ENCODE measurements around the gene NTRK2.

The NTRK2 gene

GRCh38 chr9:84819491-84819991, 150.0 kb downstream of the NTRK2 start:
- no peaks in the 10 kb centered on the region for H3F3A ChIP-seq (ENCODE audit: insufficient read depth, low read length)
- H3K79me2 ChIP-seq (ENCODE audit: insufficient read depth, low read length), result no peaks in the 10 kb centered on the region
- no peaks in the 10 kb centered on the region for H3K36me3 ChIP-seq (ENCODE audit: insufficient read depth, low read length)
- H3K27ac ChIP-seq (ENCODE audit: low read depth, low read length, poor library complexity, severe bottlenecking), result no peak overlapping the region
- H3K9me3 ChIP-seq (ENCODE audit: low read length), result no peaks in the 10 kb centered on the region
- no peak for TF ChIP-seq EZH2 (IDR thresholded peaks at IDR 0.05; ENCODE audit: borderline replicate concordance, low read length)
- TF ChIP-seq, protein P1, sequence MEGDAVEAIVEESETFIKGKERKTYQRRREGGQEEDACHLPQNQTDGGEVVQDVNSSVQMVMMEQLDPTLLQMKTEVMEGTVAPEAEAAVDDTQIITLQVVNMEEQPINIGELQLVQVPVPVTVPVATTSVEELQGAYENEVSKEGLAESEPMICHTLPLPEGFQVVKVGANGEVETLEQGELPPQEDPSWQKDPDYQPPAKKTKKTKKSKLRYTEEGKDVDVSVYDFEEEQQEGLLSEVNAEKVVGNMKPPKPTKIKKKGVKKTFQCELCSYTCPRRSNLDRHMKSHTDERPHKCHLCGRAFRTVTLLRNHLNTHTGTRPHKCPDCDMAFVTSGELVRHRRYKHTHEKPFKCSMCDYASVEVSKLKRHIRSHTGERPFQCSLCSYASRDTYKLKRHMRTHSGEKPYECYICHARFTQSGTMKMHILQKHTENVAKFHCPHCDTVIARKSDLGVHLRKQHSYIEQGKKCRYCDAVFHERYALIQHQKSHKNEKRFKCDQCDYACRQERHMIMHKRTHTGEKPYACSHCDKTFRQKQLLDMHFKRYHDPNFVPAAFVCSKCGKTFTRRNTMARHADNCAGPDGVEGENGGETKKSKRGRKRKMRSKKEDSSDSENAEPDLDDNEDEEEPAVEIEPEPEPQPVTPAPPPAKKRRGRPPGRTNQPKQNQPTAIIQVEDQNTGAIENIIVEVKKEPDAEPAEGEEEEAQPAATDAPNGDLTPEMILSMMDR (IDR thresholded peaks at IDR 0.05; ENCODE audit: low read length), result no peak
- 0 out of 2 replicates have a peak, but pooled peaks cover 3% of the 10 kb centered on the region for H3K27me3 ChIP-seq (ENCODE audit: insufficient read depth, low read length)
- H3K4me3 ChIP-seq (ENCODE audit: low read depth, low read length, poor library complexity, severe bottlenecking), result no peak overlapping the region
- H2AFZ ChIP-seq (ENCODE audit: low read length), result no peak overlapping the region
- H3K9ac ChIP-seq (ENCODE audit: low read length), result no peak overlapping the region
- H3K4me2 ChIP-seq (ENCODE audit: low read length), result no peak overlapping the region
- no peaks in the 10 kb centered on the region for H3K4me1 ChIP-seq (ENCODE audit: insufficient read depth, low read length, severe bottlenecking)
- H3K9me2 ChIP-seq (ENCODE audit: low read depth, low read length), result no peaks in the 10 kb centered on the region
- no peaks in the 10 kb centered on the region for H4K20me1 ChIP-seq (ENCODE audit: insufficient read depth, low read length)

- no peaks in the 10 kb centered on the region for H3K36me3 ChIP-seq (ENCODE audit: insufficient read depth, low read length)
- H3K79me2 ChIP-seq (ENCODE audit: insufficient read depth, low read length), result no peaks in the 10 kb centered on the region
- no peak overlapping the region for H3K9ac ChIP-seq (ENCODE audit: low read length)
- H3K4me1 ChIP-seq (ENCODE audit: insufficient read depth, low read length, severe bottlenecking), result no peaks in the 10 kb centered on the region
- no peak overlapping the region for H2AFZ ChIP-seq (ENCODE audit: low read length)
- no peak overlapping the region for H3K4me2 ChIP-seq (ENCODE audit: low read length)
- TF ChIP-seq, protein P1 (IDR thresholded peaks at IDR 0.05; ENCODE audit: low read length), result no peak
- no peak for TF ChIP-seq EZH2 (IDR thresholded peaks at IDR 0.05; ENCODE audit: borderline replicate concordance, low read length)
- H3K27me3 ChIP-seq (ENCODE audit: insufficient read depth, low read length), result 0 out of 2 replicates have a peak, but pooled peaks cover 3% of the 10 kb centered on the region
- no peaks in the 10 kb centered on the region for H3K9me2 ChIP-seq (ENCODE audit: low read depth, low read length)
- no peak overlapping the region for H3K27ac ChIP-seq (ENCODE audit: low read depth, low read length, poor library complexity, severe bottlenecking)
- no peak overlapping the region for H3K4me3 ChIP-seq (ENCODE audit: low read depth, low read length, poor library complexity, severe bottlenecking)
- H3K9me3 ChIP-seq (ENCODE audit: low read length), result no peaks in the 10 kb centered on the region
- no peaks in the 10 kb centered on the region for H3F3A ChIP-seq (ENCODE audit: insufficient read depth, low read length)
- H4K20me1 ChIP-seq (ENCODE audit: insufficient read depth, low read length), result no peaks in the 10 kb centered on the region
Measured at GRCh38 chr9:84821431-84821830, 151.9 kb downstream of the NTRK2 start.

DNA sequence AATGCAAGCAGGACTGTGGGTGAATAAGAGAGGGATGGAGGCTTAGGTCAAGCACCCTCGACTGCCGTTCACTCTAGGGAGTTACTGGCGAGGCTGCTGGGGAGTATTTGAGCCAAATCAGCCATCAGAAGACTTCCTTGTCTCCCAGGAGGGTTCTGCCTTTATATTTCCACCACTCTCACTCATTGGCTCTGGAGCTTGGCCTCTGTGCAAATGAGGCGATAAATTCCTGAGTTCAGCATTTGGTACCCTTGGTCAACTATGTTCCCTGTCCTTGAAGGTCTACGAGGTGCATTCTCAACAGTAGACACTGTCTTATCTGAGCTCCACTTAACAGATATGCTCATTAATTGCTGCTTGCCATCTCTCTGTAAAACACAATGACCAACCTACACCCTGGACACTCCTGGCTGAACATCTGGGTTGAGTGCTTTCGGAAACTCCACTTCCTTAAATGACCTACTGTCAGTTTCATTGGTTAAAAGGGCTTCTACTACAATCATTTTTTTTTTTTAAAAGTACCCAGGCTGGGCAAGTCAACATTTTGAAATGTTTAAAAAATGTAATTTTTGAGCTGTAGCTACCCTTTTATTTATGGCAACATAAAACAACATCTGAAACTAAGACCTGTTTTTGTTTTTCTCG, 153.2 kb downstream of the NTRK2 start:
- TF ChIP-seq, protein P1 (IDR thresholded peaks at IDR 0.05; ENCODE audit: low read length), result no peak
- TF ChIP-seq EZH2 (IDR thresholded peaks at IDR 0.05; ENCODE audit: borderline replicate concordance, low read length), result no peak

More for the DNA sequence above, 153.2 kb downstream of the NTRK2 start:
- Histone ChIP-seq H3F3A (ENCODE audit: insufficient read depth, low read length) (no peaks in the 10 kb centered on the region), H2AFZ (ENCODE audit: low read length) (no peak overlapping the region), H3K4me2 (ENCODE audit: low read length) (no peak overlapping the region), H3K4me3 (ENCODE audit: low read depth, low read length, poor library complexity, severe bottlenecking) (no peak overlapping the region), H3K27ac (ENCODE audit: low read depth, low read length, poor library complexity, severe bottlenecking) (no peak overlapping the region), H3K4me1 (ENCODE audit: insufficient read depth, low read length, severe bottlenecking) (no peaks in the 10 kb centered on the region), H3K36me3 (ENCODE audit: insufficient read depth, low read length) (no peaks in the 10 kb centered on the region), H3K9me2 (ENCODE audit: low read depth, low read length) (no peaks in the 10 kb centered on the region), H3K9ac (ENCODE audit: low read length) (no peak overlapping the region), H4K20me1 (ENCODE audit: insufficient read depth, low read length) (no peaks in the 10 kb centered on the region), H3K79me2 (ENCODE audit: insufficient read depth, low read length) (no peaks in the 10 kb centered on the region), H3K9me3 (ENCODE audit: low read length) (no peaks in the 10 kb centered on the region), H3K27me3 (ENCODE audit: insufficient read depth, low read length) (0 out of 2 replicates have a peak, but pooled peaks cover 3% of the 10 kb centered on the region)
